ENCODE results near the gene CDPF1.
"Not testable (repeated sequence)": the region's sequence is repeated elsewhere in the genome, so short reads cannot be mapped to it uniquely, and the experiment has no call there.

Gene CDPF1

DNA sequence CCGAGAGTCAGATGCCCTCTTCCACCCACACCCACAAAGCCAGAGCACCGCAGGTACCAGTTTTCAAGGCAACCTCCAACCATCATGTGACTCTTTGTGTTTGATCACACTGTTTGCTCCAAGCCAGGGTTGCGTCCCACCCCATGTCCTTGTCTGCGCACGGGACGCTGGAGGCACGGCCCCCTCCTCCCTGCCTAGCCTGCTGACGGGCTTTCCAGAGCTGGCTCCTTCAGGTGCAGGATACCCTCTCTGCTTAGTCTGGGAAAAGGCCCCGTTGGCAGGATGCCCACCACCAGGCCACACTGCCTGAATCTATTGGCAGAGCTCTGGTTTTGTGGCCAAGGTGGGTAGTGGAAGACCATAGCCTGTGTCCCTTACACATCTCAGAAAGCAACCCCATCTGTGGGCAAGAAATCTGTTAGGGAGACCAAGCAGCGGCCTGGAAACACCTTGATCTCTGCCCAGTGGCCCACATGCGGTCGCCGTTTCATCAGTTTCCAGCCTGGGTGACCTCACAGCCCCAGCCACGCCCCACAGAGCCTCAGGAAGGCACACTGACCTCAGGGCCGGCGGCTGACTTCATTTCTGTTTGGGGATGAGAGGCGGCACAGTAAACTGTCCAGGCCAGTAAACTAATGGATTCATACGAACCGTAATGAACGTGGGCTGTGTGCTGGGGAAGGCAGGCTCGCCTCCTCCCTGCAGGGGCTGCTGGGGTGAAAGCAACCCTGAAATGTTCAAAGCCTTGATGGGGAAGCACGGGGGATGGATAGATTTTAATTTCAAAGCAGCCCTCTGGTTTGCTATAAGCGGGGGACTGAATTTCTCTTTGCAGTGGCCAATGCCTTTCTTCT, 25.8 kb downstream of the CDPF1 start:
- no peak for DNase-seq

DNA sequence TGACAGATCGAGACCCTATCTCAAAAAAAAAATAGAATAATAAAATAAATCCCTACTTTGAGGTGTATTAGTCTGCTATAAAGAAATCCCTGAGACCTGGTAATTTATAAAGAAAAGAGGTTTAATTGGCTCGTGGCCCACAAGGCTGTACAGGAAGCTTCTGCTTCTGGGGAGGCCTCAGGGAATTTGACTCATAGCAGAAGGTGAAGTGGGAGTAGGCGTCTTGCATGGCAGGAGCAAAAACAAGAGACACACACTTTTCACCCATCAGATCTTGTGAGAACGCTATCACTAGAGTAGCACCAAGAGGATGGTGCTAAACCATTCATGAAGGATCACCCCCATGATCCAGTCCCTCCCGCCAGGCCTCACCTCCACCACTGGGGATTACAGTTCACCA, 29.2 kb downstream of the CDPF1 start:
- DNase-seq, result no peak

DNA sequence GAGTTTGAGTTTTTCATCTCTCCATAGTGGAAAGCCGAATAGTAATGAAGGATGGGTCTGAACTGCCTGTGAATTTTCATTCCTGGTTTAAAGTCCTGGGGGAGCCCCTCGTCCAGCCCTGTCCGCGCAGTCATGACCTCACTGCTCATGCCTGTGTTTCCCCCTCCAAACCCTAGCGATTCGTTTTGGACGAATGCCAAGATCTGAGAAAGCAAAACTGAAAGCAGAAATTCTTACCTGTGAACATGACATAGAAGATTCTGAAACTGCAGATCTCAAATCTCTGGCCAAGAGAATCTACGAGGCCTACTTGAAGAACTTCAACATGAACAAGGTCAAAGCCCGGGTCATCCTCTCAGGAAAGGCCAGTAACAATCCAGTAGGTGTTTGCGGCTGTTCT, 30.5 kb downstream of the CDPF1 start:
- DNase-seq, result no peak

DNA sequence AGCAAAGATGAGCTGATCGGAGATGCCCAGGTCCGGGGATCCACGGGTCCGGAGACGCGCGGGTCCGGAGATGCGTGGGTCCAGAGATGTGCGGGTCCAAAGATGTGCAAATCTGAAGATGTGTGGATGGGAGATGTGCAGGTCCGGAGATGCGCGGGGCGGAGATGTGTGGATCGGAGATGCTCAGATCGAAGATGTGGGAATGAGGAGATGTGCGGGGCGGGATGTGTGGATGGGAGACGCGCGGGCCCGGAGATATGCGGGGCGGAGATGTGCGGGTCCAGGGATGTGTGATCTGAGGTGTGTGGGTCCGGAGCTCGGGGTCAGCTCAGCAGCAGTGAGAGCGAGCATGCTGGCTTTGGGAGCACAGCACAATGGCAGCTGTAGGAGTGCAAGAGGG, 35.5 kb downstream of the CDPF1 start:
- DNase-seq, result no peak

DNA sequence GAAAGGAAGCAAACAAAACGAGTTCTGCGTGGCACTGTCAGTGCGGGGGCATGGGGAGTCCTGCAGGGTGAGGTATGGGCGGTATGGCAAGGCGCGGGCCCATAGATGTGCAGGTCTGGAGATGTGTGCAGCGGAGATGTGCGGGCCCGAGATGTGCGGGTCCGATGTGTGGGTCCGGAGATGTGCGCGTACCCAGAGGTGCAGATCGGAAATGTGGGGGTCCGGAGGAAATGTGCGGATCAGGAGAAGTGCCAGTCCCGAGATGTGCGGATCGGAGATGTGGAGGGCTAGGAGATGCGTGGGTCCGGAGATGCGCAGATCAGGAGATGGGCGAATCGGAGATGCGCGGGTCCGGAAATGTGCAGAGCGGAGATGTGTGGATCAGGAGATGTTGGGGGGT, 35.9 kb downstream of the CDPF1 start:
- no peak for DNase-seq

DNA sequence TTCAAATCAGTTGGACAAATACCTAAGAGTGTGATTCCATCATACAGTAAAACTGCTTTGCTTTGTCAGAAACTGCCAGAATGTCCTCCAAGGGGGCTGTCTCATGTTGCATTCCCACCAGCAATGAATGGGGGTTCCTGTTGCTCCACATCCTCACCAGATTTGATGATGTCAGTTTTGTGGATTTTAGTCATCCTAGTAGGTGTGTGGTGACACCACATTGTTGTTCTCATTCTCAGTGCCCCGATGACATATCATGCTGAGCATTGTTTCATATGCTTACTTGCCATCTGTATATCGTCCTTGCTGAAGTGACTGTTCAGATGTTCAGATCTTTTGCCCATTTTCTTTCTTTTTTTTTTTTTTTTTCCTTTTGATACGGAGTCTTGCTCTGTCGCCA, 37.0 kb downstream of the CDPF1 start:
- DNase-seq, result no peak

DNA sequence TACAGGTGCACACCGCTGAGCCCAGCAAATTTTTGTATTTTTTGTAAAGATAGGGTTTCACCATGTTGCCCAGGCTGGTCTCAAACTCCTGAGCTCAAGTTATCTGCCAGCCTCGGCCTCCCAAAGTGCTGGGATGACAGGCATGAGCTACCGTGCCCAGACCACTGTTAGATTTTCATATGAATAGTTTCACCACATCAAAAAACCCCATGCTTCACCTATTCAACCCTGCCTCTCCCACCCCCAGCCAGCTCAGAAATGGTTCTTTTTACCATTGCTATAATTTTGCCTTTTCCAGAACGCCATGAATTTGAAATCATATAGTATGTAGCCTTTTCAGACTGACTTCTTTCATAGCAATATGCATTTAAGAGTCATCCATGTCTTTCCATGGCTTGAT, 37.9 kb downstream of the CDPF1 start:
- no peak for DNase-seq

DNA sequence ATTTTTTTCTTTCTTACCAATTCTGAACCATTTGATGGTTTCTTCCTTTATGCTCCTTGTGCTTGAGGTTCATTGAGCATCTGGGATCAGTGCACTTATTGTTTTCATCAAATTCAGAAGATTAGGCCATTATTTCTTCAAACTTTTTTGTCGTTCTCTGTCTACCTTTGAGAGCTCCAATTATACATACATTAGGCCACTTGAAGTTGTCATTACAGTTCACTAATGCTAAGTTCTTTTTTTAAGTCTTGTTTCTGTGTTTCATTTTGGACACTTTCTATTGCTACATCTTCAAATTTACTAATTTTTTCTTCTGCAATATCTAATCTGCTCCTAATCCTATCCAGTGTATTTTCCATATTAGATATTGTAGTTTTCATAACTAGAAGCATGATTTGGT, 40.8 kb downstream of the CDPF1 start:
- no peak for DNase-seq

DNA sequence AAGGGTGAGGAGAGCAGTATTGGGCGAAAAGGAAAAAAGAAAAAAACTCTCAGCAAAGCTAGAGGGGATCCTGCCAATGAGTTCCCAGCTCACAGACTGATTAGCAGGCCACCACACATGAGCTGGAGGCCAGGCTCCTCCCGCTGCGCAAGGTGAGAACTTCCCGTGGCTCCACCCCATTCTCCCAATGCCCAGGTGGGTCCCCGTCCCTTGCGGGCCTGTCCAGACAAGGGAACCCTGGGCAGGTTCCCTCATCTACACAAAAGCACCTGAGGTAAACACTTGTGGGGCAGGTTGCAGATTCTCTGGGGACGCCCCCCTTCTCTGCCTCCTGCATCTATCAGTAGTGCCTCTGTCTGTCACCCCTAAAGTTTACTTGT, 46.5 kb downstream of the CDPF1 start:
- no peak for DNase-seq

DNA sequence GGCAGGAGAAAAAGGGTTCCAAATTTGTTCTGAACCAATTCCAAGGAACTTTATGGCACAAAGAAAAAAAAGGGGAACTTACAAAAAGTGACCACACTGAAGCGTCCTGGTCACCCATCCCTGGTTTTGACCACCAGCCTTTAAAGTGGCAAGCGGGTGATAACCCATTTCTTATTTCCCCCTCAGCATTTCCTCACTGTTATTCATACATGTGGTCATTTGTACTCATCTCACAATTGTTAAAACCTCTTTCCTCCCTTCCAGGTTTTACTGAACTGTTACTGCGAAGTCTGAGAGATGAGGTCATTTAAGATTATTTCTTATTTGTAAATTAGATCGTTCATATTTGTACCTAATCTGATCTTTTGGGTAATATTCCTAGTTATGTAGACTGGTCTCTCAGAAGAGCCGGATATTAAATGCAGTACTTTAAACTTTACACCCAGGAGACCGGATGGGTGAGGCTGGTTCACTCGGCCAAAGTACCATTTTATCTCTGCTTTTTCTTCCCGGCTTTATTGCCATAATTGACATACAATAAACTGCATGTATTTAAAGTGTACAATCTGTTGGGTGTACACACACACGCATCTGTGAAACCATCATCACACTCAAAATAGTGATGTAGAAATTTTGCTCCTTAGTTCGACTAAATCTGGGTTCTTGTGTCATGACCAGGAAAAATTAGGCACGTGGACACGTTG, 47.0 kb downstream of the CDPF1 start:
- DNase-seq, result no peak

DNA sequence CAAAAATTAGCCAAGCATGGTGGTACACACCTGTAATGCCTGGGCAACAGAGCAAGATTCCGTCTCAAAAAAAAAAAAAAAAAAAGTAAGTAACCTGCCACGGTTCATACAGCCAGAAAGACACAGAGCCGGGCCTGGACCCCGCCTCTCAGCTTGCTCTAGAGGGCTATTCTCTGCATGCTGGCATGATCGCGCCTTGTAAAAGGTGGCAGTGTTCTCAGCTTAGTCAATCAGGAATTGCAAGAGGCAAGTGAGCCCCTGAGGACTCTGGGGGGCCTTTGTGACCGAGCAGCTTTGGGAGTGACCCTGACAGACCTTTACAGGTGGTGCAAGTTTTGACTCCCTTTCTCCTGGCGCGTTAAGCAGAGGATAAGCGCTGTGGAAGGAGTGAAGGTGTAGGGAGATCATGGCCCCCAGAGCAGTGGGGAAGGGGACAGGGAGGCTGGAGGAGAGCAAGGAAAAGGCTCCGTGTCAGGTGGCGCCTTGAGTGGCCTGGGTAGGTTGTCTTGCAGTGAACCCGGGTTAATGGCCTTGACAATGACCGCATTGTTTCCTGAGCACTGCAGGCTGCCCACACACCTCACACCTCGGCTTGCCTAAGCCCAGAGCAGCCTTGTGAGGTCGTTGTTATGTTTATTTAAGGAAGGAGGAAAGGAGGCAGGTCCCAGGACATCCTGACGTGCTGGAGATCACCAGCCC, 48.9 kb downstream of the CDPF1 start:
- no peak for DNase-seq

DNA sequence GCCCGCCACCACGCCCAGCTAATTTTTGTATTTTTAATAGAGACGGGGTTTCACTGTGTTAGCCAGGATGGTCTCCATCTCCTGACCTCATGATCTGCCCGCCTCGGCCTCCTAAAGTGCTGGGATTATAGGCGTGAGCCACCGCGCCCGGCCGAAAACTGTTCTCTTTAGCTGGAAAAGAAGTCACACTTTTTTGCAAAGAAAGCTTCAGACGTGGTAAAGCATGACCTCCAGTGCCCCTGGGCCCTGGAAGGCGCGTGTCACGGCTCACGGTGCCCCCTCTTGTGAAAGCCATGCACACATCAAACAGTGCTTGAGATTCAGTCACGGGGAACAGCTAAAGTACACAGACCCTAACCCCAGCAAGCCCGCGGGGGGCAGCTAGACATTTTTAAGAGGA, 51.3 kb downstream of the CDPF1 start:
- not testable (repeated sequence) for DNase-seq

DNA sequence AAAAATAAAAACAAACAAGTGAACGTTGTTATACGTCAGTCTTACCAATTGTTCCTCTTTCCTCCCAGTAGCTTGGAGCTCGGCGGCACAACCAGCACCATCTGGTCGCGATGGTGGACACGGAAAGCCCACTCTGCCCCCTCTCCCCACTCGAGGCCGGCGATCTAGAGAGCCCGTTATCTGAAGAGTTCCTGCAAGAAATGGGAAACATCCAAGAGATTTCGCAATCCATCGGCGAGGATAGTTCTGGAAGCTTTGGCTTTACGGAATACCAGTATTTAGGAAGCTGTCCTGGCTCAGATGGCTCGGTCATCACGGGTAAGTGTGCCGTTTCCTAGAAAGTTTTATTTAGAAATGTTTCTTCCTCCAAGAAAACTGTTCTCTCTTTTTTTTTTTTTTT, 51.8 kb downstream of the CDPF1 start:
- DNase-seq, result no peak

DNA sequence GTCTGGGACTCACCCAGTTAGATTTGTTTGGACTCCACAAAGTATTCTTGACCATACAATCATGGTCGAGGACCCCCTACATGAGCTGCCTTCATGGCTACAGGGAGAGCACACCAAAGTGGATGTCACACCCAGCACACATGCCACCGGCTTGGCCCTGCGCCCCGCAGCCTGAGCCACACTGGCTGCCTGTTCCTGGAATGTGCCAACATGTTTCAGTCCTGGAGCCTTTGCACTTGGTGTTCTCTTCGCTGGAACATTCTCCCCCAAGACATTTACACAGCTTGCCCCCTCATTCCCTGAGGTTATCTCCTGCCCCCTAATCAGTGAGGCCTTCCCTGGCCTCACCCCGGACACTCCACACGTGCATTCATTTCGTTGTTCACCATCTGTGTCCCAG, 53.8 kb downstream of the CDPF1 start:
- DNase-seq, result no peak

DNA sequence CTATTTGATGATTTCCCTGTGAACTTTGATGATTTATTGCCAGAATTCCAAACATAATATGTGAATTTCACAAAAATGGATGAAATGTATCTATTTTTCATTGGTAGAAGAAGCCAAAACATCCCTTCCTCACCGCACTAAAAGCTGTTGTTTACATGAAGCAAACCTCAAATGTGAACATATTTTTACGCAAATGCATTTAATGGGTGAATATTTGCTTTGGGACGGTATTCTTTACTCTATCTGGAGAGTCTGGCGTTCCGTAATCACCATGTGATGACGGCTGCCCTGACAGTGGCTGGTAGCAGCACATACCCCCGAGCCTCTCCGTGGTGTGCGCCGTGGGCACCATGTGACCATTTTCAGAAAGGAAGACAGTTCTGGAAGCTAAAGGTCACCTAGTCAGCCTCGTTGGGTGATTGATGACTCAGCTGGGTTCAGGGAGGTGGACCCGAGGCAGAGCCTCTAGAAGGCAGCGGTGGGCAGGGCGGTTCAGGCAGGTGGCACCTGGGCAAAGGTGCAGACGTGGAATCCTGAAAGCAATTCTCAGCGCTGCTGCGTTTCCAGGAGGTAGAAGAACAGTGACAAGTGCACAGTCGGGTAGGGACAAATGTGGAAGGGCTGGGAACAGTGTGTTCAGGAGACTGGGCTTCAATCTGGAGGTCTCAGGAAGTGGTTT, 54.5 kb downstream of the CDPF1 start:
- DNase-seq, result no peak
